GM19238 (cell line): ENCODE measurements around the gene EOMES.
A peak's percentile ranks its signal among the peaks of the same experiment; 100 is the strongest.

ENCODE experiments used
- DNase-seq: peaks from one replicate; pipeline ENCODE4 v3.0.0; 2011; ENCODE audit warnings: low spot score; ENCODE audit not compliant: insufficient read length

The EOMES gene

GRCh38 chr3:27681249-27681748, 40.8 kb downstream of the EOMES start:
- DNase-seq, result peak; percentile 18

- DNase-seq, result no peak
Observed at GRCh38 chr3:27680517-27681246, 41.4 kb downstream of the EOMES start.

- DNase-seq, result no peak
Observed at GRCh38 chr3:27679691-27680090, 42.4 kb downstream of the EOMES start.

GRCh38 chr3:27678234-27678633, 43.9 kb downstream of the EOMES start:
- DNase-seq, result no peak

- no peak for DNase-seq
Observed at GRCh38 chr3:27677565-27677964, 44.6 kb downstream of the EOMES start.

GRCh38 chr3:27675287-27675686, 46.8 kb downstream of the EOMES start:
- DNase-seq, result no peak

- no peak for DNase-seq
Observed at GRCh38 chr3:27673701-27674100, 48.4 kb downstream of the EOMES start.

GRCh38 chr3:27671101-27671500, 51.0 kb downstream of the EOMES start:
- no peak for DNase-seq

GRCh38 chr3:27670619-27671018, 51.5 kb downstream of the EOMES start:
- no peak for DNase-seq

GRCh38 chr3:27669591-27669990, 52.5 kb downstream of the EOMES start:
- DNase-seq, result no peak

- no peak for DNase-seq
Observed at GRCh38 chr3:27667751-27668150, 54.4 kb downstream of the EOMES start.

GRCh38 chr3:27666708-27667107, 55.4 kb downstream of the EOMES start:
- DNase-seq, result no peak

GRCh38 chr3:27666272-27666671, 55.9 kb downstream of the EOMES start:
- DNase-seq, result no peak
